A172 (cell line): ENCODE data around the gene PRR22. TPM values are rescaled to one million over a fixed set of nuclear protein-coding genes. Genes with fewer than 3 reads are reported as not detected.

Source experiments
- DNase-seq: peaks from one replicate; pipeline ENCODE4 v3.0.0-alpha.2; 2015; ENCODE audit warnings: low spot score
- total RNA-seq: library from RNA; depleted of rRNA; stranded (reverse); fragments of >200 nt; shearing (Covaris generic); gene quantifications from 2 replicates; pipeline ENCODE4 v1.2.3, GENCODE V29; 2014; rRNA removed

The PRR22 gene
- 0.41 and 2.0 TPM in 2 replicates for total RNA-seq

DNA sequence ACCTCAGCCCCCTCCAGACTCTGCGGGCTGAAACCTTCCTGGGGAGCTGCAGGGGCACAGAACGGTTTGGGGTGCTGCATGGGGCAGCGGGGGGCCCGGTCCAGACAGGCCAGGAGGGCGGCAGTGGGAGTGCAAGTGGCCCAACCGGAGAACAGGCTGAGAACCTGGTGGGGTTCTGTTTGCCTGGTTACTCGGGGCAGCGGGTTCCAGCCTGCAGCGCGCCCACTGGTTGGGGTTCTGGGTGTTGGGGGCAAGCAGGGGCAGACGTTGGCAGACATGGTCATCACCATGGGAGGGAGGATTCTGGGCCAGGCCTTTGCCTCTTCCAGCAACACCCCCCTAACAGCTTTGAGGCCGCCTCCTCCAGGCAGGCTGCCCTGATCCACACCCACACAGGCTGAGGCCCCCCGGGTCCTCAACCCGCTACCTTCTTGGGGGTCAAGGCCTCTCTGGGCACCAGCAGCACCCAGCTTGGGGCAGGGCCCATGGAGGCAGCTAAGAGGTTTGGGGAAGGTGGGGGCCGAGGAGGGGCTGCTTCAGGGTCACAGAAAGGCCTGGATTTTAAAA, at the start of gene PRR22:
Gene PRR22 (minus strand): TSS at position 166 of the 567 bp plus-strand sequence. CDS start 86 bp downstream, at position 80.
- no peak for DNase-seq

DNA sequence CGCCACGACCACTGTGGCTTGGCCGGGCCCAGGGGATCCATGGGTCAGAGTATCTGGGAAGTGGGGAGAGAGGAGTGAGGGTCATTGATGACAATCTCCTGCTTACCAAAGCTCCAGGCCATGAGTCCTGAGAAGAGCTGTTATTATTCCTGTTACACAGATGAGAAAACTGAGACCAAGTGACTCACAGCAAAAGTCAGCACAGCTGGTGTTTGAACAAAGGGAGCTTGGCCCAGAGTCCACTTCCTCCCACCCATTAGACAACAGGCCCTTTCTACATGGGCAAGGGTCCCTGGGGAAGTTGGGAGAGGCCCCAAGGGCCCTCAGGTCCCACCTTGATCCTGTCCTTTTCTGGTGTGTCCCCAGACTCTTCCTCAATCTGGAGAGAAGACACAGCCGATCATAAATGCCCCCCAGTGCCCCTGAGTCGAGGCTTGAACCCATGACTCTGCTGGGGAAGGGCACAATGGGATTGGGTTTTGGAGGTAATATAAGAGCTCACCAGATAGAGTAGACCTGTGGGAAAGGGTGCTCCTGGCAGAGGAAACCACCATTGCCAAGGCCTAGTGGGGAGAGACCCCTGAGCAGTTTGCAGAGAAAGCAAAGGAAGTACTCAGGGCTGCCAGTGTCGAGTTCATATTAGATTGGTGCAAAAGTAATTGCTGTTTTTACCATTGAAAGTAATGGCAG, 48.1 kb upstream of the PRR22 start:
- no peak for DNase-seq

DNA sequence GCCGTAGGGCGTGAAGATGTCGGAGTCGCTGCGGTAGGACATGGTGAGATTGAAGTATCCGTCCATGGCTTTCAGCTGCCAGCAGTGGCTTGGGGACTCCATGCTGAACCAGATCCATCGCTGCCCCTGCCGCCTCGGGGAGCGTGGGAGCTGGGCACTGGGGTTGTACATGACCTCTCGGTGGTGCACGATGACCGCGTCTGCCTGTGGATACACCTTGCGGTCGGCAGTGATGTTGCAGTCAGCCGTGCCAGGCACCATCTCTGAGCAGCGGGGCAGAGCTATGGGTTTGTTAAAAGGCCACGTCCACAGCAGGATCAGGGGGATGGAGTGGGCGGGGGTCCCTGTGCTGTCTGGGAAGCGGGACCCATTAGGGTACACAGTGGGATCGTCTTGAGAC, 47.5 kb upstream of the PRR22 start:
- DNase-seq = no peak

DNA sequence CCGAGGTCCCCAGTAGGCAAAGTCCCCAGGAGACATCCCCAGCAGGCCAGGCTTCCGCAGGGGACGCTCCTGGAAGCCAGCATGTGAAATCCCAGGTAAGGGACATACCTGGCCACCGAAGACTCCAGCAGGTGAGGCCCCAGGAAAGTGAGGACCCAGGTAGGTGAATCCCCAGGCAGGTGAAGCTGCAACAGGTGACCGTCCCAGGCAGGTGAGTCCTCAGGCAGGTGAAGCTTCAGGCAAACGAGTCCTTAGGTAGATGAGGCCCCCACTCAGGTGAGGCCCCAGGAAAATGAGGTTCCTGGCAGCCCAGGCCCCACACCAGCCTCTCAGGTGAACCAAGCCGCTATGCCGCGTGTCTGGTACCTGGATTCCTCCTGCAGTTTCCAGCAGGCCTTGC, 46.6 kb upstream of the PRR22 start:
- DNase-seq = no peak

DNA sequence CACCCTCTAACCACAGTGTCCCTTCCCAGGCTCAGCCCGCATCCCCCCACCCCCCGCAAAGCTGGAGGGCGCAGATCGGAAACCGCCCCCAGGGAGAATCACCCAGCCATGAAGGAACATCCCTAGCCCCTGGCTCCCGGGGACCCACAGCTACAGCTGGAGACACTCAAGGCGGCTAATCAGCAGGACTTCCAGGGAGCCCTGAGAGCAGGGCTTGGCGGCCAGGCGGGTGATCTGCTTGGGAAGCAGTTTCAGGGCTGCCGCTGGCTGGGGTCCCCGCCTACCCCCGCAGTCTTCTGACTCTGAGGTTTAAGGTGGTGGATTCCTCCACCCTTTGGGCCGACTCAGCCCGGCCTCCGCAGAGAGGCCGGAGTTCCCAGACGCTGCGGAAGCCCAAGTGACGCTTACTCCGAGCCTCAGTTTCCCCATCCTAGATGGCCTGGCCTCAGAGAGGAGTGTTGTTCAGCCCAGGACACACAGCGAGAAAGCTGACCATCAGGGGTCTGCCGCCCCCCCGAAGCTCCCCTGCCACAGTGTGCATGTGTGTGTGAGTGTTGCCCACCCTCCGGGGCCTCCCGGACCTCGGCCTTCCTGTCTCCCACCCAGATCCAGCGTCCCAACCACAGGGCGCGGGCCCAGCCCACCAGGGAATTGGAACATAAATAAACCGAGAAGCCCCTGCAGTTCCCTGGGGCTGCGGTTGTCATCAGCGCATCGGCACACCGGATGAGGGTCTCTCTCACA, 45.2 kb upstream of the PRR22 start:
- DNase-seq = no peak

DNA sequence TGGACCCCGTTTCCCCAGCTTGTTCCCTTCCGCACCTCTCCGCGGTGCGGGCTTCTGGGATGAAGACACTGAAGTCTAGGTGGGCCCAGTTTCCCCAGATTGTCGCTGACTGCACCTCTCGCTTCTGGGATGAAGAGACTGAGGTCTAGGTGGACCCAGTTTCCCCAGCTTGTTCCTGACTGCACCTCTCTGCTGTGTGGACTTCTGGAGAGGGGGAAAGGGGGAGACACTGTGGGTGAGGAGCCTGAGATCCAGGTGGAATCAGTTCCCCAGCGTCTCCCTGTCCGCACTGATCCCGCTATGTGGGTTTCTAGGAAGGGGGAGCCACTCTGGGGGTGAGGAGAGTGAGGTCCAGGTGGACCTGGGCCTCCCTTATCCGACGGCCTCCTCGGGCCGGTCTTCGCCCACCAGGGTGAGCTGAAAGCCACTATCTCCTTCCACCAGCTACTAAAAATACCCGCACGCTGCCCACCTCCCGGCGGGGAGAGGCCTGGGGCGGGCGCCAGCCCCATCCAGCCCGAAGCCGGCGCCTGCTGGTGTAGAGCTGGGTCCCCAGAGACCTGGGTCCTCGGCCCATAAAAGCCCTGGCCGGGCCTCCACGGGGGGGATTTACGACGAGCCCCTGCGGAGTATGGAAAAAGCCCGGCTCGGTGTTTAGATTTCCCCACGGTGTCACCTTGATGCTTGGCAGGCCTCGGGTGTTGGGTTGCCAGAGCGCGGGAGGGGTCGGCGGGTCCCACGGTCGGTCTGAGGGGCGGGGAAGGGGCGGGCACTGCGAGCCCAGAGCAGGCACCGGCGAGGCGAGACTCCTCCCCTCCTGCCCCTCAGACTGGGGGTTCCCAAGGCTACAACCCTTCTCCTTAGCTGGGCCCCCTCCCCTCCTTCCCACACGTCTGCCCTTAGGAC, 44.4 kb upstream of the PRR22 start:
- no peak for DNase-seq

DNA sequence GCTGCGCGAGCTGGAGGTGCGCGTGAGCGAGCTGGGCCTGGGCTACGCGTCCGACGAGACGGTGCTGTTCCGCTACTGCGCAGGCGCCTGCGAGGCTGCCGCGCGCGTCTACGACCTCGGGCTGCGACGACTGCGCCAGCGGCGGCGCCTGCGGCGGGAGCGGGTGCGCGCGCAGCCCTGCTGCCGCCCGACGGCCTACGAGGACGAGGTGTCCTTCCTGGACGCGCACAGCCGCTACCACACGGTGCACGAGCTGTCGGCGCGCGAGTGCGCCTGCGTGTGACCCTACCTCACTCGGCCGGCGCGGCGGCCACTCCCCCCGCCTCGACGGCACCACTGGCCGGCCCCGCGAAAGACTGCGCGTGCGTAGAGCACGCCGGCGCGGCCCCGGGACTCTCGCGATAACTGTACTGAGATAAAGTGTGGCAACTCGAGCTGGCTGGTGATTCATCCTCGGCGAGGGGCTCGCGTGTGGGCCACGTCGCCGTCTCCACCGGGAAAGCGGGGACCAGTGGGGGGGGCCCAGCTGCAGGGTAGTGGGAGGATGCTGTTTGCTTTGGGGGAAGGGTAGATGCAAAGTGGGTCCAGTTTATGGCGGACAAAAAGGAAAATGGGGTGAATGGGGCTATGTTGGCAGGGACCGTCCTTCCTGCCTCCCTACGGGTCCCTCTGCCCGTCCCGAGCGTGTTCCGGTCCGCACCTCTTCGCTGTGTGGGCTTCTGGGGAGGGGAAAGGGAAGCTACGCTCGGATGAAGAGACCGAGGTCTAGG, 43.5 kb upstream of the PRR22 start:
- peak; percentile 56 for DNase-seq

DNA sequence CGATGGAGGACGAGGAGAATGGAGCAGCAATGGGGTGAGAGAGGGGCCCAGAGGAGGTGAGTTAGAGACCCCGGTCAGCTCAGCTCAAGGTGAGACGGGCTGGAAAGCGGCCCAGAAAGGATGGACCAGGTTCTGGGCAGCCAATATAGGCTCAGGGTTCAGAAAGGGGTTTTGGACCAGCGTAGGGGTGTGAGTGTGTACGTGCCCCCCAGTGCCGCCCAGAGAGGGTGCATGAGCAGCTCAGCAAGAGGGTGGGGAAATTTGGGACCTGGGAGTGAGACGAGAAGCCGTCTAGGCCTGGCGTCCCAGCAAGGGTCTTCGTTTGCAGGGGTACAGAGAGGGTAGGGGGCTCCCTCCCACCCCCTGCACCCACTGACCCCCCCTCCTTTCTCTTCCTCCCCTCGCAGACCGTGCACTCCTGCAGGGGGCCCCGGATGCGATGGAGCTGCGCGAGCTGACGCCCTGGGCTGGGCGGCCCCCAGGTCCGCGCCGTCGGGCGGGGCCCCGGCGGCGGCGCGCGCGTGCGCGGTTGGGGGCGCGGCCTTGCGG, 42.9 kb upstream of the PRR22 start:
- DNase-seq = no peak

DNA sequence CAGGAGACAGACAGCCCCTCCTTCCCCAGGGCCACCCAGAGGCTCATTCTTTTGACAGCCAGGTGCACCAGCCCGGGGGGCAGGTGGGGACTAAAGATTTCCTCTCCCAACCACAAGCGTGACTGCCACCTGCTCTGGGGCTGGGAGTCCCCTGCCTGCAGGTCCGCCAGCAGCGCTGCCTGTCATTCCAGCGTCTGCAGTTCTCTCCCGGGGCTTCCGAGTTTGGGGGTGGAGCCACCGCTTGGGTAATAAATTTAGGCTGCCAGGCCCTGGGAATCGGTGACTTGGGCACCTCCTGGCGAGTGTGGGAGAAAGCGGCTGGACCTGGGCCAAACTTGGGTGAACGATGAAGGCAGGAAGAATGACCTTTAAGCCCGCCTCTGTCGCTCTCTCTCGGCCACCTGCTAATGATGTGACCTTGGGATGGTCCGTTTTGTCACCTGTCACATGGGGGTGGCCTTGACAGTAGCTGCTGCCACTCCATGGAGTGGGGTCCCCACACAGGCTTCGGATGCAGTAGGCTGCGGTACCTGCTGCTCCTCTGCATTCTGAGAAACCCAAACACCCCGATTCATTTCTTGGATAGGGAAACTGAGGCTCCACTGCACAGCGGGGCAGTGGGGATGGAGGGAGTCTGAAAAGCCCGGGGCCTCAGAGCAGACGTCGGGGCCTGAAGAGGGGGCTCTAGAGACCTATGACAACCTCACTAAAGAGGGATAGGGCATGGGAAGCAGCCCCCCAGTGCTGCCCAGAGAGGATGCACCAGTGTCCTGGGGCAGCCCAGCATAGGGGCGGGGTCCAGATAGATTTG, 42.2 kb upstream of the PRR22 start:
- peak; percentile 79 for DNase-seq

DNA sequence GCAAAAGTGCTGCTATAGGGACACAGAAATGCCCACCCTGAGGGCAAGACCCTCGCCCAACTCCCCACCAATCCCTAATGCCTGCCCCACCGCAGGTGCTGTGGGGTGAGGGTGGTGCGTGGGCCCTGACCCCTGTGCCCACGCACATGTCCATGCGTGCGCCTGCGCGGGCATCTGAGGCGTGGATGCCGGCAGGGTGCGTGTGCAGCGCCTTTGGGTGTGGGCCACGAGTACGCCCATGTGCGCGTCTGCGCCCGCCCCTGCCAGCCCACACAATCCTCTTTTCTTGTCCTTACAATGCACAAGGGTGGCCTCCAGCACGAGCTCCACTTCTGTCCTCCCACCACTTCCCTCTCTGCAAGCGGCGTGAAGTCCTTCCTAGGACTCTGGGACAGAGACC, 40.6 kb upstream of the PRR22 start:
- DNase-seq = no peak

DNA sequence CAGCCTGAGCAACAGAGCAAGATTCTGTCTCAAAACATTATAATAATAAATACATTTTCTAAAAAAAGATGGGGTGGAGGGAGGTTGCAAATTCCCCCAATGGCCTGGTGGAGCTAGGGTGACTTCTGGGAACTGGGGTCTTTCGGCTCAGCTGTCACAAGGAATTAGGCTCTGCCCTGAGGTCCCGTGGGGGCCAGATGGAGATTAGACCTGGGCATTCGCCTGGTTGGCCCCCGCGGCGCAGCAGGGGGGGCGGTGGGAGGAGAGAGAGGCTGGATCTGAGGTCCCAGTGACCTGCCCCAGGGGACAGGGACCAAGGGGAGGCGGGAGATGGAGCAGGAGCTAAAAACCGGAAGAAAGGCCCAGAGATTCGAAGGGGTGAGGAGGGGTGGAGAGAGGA, 40.2 kb upstream of the PRR22 start:
- DNase-seq = no peak

DNA sequence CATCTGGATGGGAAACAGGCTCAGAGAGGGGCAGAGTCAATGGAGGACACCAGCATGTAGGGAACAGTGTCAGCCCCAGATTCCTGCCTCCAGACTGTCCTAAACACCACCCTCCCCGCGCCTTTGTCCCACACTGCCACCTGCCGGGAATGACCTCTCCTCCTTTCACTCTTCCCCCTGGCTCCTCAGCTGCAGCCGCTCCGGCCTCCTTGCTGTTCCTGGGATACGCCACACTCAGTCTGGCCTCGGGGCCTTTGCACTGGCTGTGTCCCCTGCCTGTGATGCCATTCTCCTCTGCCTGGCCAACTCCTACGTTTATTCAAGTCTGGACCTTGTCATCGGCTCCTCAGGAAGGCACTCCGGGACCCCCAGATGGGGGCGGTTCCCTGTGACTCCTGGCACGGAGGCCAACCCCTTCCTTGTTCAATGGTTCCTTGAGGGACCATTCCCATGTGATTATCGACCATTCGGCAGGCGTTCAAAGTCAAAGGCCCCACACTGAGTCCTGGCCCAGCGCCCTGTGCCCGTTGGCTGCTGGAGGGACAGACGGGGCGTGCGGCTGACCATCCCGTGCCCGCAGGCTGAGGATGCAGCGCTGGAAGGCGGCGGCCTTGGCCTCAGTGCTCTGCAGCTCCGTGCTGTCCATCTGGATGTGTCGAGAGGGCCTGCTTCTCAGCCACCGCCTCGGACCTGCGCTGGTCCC, 39.2 kb upstream of the PRR22 start:
- DNase-seq = no peak

DNA sequence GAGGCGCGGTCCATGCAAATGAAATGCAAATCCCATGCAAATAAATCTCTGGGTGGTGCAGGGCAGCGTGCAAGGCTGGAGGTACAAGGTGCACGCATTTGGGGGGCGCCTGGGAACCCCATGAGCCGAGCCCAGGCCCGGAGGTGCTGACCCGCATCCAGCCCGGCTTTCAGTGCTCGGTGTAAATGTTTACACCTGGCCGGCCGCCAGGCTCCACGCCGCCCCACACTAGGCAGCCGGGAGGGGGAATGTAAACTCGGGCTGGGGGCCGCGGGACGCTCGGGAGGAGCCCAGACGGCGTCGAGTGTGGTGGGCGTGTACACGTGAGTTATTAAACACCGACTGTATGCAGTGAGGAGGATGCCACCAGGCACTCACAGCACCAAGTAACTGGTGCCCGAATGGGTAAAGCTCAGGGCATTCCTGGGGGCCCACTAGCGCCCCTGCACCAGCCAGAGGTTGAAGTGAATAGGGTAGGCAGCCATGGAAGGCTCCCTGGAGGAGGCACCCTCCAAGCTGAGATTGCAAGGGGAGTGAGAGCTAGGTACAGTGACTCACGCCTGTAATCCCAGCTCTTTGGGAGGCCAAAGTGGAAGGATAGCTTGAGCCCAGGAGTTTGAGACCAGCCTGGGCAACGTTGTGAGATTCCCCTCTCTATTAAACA, 37.8 kb upstream of the PRR22 start:
- DNase-seq = no peak

DNA sequence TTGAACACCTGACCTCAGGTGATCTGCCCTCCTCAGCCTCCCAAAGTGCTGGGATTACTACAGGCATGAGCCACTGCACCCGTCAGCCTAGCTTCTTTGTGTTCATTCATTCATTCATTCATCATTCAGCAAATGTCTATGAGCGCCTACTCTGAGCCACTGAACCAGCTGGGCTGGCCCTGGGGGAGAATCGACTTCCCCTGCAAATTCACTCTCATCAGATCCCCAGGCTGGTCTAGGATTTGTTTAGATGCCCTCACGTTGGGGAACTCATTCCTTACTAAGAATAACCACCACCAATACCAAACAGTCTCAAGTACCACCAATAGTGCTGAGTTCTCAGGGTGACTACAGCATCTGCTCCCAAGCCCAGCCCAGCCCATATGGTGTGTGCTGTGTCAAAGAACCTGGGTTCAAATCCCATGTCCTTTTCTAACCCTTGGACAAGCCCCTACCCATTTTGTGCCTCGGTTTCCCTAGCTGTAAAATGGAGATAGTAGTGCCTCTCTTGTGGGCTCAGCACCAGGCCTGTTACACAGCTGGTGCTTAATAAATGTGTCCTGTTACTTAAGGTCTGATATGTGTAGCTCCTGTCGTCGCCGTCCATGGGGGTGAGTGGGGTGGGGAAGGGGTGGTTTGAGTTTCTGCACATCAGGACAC, 37.1 kb upstream of the PRR22 start:
- no peak for DNase-seq

DNA sequence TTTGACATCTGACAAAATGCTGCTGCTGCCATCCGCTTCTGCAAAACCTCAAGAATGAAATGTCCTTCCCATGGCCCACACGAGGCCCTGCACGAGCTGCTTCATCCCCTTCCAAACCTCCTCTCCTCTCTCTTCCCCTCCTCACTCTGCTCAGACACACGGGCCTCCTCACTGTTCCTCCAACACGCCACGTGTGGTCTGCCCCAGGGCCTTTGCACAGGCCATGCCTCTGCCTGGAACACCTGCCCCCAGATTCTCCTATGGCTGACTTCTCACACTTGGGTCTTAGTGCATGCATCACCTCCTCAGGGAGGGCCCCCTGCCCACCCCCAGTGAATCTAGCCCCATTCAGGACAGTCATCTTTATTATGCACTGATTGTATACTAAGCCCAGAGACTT, 36.2 kb upstream of the PRR22 start:
- DNase-seq = no peak

DNA sequence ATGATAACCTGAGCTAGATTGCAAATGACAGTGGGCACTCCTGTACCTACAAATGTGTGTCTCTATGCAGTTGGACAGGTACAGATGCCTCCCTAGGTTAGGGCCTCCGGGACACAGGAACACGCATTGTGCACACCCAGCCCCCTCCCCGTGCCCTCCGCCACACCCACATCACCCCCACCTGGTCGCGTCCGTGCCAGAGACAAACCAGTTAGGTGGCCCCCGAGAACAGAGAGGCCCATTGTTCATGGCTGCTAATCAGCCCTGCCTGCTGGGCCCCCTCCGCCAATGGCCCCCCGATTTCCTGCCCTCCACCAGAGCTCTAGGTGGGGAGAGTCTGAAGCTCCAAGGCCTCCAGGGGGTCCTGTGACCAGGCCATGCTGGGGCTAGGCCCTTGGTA, 34.0 kb upstream of the PRR22 start:
- DNase-seq = no peak

DNA sequence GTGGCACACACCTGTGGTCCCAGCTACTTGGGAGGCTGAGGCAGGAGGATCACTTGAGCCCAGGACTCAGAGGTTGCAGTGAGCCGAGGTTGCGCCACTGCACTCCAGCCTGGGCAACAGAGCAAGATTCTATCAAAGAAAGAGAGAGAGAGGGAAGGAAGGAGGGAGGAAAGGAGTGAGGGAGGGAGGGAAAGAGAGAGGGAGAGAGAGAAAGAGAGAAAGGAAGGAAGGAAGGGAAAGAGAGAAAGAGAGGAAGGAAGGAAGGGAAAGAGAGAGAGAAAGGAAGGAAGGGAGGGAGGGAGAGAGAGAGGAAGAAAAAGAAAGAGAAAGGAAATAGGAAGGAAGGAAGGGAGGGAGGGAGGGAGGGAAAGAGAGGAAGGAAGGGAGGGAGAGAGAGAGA, 32.7 kb upstream of the PRR22 start:
- no peak for DNase-seq

DNA sequence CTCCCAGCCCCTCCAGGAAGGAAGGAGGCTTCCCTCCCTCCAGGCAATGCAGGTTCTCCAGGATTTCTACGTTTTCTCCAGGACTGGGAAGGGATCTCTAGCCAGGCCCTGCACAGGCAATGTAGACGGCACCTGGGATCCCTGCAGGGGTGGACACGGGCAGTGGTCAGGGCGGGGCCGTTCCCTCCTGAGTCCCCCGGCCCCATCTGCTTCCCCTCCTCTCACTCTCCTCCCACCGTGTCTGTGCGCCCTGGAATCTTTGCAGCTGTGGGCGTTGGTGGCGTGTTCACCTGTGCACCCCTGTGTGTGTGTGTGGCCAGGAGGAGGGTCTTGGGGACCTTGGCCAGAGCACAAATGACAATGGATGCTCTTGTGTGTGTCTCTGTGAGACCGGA, 30.3 kb upstream of the PRR22 start:
- DNase-seq = no peak
